Measurements from ENCODE around the gene SCNN1B. TPM values are rescaled to one million over a fixed set of nuclear protein-coding genes. Genes with fewer than 3 reads are reported as not detected.

SCNN1B gene
- total RNA-seq, 1 donor, result not detected

GRCh38 chr16:23274968-23275367 lies 27.1 kb upstream of the SCNN1B start:
- Histone ChIP-seq H3K9me3 (ENCODE audit: low read depth, low read length) (no peaks in the 10 kb centered on the region), H4K20me1 (ENCODE audit: insufficient read depth, low read length) (no peaks in the 10 kb centered on the region), H3K27me3 (ENCODE audit: insufficient read depth, low read length) (peaks cover 7% of the 10 kb centered on the region), H2AFZ (ENCODE audit: low read length) (no peak overlapping the region), H3K36me3 (ENCODE audit: insufficient read depth, low read length) (no peaks in the 10 kb centered on the region), H3K79me2 (ENCODE audit: insufficient read depth, low read length) (no peaks in the 10 kb centered on the region), H3K4me2 (ENCODE audit: insufficient read depth, low read length) (no peak overlapping the region), H3K4me3 (ENCODE audit: insufficient read depth, low read length) (no peak overlapping the region), H3K4me1 (ENCODE audit: insufficient read depth, low read length) (no peaks in the 10 kb centered on the region), H3K27ac (ENCODE audit: low read depth, low read length) (no peak overlapping the region)
- TF ChIP-seq CTCF (IDR thresholded peaks at IDR 0.05; ENCODE audit: extremely low read depth, low read depth, low read length), result no peak
- no peak for DNase-seq (ENCODE audit: insufficient read length, low spot score, missing footprints)

- Histone ChIP-seq H3K27ac (ENCODE audit: low read depth, low read length) (no peak overlapping the region), H3K4me2 (ENCODE audit: insufficient read depth, low read length) (no peak overlapping the region), H3K36me3 (ENCODE audit: insufficient read depth, low read length) (no peaks in the 10 kb centered on the region), H3K4me1 (ENCODE audit: insufficient read depth, low read length) (no peaks in the 10 kb centered on the region), H3K4me3 (ENCODE audit: insufficient read depth, low read length) (no peak overlapping the region), H3K9me3 (ENCODE audit: low read depth, low read length) (no peaks in the 10 kb centered on the region), H2AFZ (ENCODE audit: low read length) (no peak overlapping the region), H4K20me1 (ENCODE audit: insufficient read depth, low read length) (no peaks in the 10 kb centered on the region), H3K79me2 (ENCODE audit: insufficient read depth, low read length) (no peaks in the 10 kb centered on the region), H3K27me3 (ENCODE audit: insufficient read depth, low read length) (peaks cover 7% of the 10 kb centered on the region)
- DNase-seq (ENCODE audit: insufficient read length, low spot score, missing footprints), result no peak
- no peak for TF ChIP-seq CTCF (IDR thresholded peaks at IDR 0.05; ENCODE audit: extremely low read depth, low read depth, low read length)
These were observed 25.3 kb upstream of the SCNN1B start for GRCh38 chr16:23276821-23277220.

GRCh38 chr16:23278031-23278430 lies 24.1 kb upstream of the SCNN1B start:
- Histone ChIP-seq H3K4me3 (ENCODE audit: insufficient read depth, low read length) (no peak overlapping the region), H3K4me2 (ENCODE audit: insufficient read depth, low read length) (no peak overlapping the region), H2AFZ (ENCODE audit: low read length) (no peak overlapping the region), H3K9me3 (ENCODE audit: low read depth, low read length) (no peaks in the 10 kb centered on the region), H3K27ac (ENCODE audit: low read depth, low read length) (no peak overlapping the region), H3K4me1 (ENCODE audit: insufficient read depth, low read length) (no peaks in the 10 kb centered on the region), H3K79me2 (ENCODE audit: insufficient read depth, low read length) (no peaks in the 10 kb centered on the region), H3K36me3 (ENCODE audit: insufficient read depth, low read length) (no peaks in the 10 kb centered on the region), H3K27me3 (ENCODE audit: insufficient read depth, low read length) (peaks cover 7% of the 10 kb centered on the region), H4K20me1 (ENCODE audit: insufficient read depth, low read length) (no peaks in the 10 kb centered on the region)
- TF ChIP-seq CTCF (IDR thresholded peaks at IDR 0.05; ENCODE audit: extremely low read depth, low read depth, low read length), result no peak
- no peak for DNase-seq (ENCODE audit: insufficient read length, low spot score, missing footprints)

- H3K79me2 ChIP-seq (ENCODE audit: insufficient read depth, low read length), result no peaks in the 10 kb centered on the region
- no peak for TF ChIP-seq CTCF (IDR thresholded peaks at IDR 0.05; ENCODE audit: extremely low read depth, low read depth, low read length)
- no peak overlapping the region for H3K4me3 ChIP-seq (ENCODE audit: insufficient read depth, low read length)
- H3K4me2 ChIP-seq (ENCODE audit: insufficient read depth, low read length), result no peak overlapping the region
- no peaks in the 10 kb centered on the region for H3K4me1 ChIP-seq (ENCODE audit: insufficient read depth, low read length)
- no peak overlapping the region for H3K27ac ChIP-seq (ENCODE audit: low read depth, low read length)
- H4K20me1 ChIP-seq (ENCODE audit: insufficient read depth, low read length), result no peaks in the 10 kb centered on the region
- H3K9me3 ChIP-seq (ENCODE audit: low read depth, low read length), result no peaks in the 10 kb centered on the region
- H2AFZ ChIP-seq (ENCODE audit: low read length), result no peak overlapping the region
- no peaks in the 10 kb centered on the region for H3K36me3 ChIP-seq (ENCODE audit: insufficient read depth, low read length)
- DNase-seq (ENCODE audit: insufficient read length, low spot score, missing footprints), result no peak
- peaks cover 7% of the 10 kb centered on the region for H3K27me3 ChIP-seq (ENCODE audit: insufficient read depth, low read length)
These were observed 22.4 kb upstream of the SCNN1B start for GRCh38 chr16:23279721-23280153.

Measured in osteoblast (primary cell).